A549 (cell line): ENCODE results near the gene PLEKHG4B.

Experiments used
- KDM5A ChIP-seq: fragments of 200-600 bp; sonication (generic); IDR thresholded peaks from 2 replicates; pipeline ENCODE4 v1.6.1; 2016; ENCODE audit warnings: antibody characterized with exemption, mild to moderate bottlenecking
- PHF8 ChIP-seq: fragments of 200-600 bp; sonication (generic); IDR thresholded peaks from 2 replicates; pipeline ENCODE4 v1.6.1; 2016; ENCODE audit warnings: low read depth, mild to moderate bottlenecking, antibody characterized with exemption, moderate library complexity, borderline replicate concordance
- POLR2A ChIP-seq: IDR thresholded peaks from 2 replicates; pipeline ENCODE4 v1.6.1; 2012; ENCODE audit warnings: mild to moderate bottlenecking, low read length
- TF ChIP-seq, protein P1 (sequence below): fragments of >200 bp; sonication (Bioruptor Twin); formaldehyde crosslinking; IDR thresholded peaks from 3 replicates; pipeline ENCODE4 v1.5.1; 2016

DNA sequence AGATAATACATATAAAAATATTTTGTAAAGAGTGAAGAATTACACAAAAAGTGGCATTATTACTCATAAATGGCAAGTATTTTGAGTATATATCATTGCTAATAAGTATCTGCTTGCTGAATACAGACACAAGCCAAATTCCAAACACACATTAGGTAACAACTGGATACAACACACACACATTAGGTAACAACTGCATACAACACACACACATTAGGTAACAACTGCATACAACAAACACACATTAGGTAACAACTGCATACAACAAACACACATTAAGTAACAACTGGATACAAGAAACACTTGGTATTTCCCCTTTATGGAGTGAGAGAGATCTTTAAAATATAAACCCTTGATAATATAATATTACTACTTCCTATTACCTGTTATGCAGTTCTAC lies 112.5 kb downstream of the PLEKHG4B start:
- no peak for TF ChIP-seq PHF8
- TF ChIP-seq POLR2A, result no peak
- no peak for TF ChIP-seq KDM5A
- TF ChIP-seq, protein P1, sequence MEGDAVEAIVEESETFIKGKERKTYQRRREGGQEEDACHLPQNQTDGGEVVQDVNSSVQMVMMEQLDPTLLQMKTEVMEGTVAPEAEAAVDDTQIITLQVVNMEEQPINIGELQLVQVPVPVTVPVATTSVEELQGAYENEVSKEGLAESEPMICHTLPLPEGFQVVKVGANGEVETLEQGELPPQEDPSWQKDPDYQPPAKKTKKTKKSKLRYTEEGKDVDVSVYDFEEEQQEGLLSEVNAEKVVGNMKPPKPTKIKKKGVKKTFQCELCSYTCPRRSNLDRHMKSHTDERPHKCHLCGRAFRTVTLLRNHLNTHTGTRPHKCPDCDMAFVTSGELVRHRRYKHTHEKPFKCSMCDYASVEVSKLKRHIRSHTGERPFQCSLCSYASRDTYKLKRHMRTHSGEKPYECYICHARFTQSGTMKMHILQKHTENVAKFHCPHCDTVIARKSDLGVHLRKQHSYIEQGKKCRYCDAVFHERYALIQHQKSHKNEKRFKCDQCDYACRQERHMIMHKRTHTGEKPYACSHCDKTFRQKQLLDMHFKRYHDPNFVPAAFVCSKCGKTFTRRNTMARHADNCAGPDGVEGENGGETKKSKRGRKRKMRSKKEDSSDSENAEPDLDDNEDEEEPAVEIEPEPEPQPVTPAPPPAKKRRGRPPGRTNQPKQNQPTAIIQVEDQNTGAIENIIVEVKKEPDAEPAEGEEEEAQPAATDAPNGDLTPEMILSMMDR, result no peak
